NK-92 (cell line): Measurements from ENCODE around the gene RNF150.

Source experiments
- DNase-seq: peaks from one replicate; lab custom pipeline; 2025; ENCODE audit not compliant: unreplicated experiment; lab: John Stamatoyannopoulos, UW

RNF150 gene

DNA sequence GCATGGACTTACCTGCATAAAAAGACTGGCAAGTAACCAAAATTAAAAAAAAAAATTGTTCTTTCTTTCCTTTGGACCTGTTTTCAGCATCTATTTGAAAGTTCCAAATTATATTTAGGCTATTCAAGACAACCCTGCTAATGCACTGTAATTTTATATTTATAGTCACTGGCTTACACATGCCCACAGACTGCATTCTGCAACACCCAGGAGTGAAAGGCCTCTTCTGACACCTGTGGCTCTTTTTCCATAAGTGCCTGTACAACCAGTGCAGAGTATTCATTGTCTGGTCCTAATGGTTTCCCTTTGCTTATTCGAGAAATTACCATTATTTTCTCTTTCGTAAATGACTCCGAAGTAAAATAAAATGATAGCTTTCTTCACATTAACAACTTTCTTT, 143.3 kb downstream of the RNF150 start:
- no peak for DNase-seq

DNA sequence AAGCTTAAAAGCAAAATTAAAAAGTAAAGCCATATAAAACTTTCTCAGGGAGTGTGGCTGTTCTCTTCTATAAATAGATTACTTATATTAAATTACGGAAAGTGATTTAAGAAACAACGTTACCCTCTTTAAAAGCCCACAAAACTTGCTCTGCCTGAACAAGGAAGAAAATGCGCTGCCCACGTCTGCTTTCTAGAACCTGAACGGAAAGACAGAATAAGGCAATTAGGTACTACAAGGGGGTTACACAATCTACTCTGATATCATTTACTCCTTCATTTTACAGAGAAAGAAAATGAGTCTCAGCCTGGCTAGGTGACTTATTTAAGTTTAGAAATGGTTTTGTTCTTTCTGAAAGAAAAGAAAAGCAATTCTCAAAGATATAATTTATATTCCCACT, 147.2 kb downstream of the RNF150 start:
- no peak for DNase-seq

DNA sequence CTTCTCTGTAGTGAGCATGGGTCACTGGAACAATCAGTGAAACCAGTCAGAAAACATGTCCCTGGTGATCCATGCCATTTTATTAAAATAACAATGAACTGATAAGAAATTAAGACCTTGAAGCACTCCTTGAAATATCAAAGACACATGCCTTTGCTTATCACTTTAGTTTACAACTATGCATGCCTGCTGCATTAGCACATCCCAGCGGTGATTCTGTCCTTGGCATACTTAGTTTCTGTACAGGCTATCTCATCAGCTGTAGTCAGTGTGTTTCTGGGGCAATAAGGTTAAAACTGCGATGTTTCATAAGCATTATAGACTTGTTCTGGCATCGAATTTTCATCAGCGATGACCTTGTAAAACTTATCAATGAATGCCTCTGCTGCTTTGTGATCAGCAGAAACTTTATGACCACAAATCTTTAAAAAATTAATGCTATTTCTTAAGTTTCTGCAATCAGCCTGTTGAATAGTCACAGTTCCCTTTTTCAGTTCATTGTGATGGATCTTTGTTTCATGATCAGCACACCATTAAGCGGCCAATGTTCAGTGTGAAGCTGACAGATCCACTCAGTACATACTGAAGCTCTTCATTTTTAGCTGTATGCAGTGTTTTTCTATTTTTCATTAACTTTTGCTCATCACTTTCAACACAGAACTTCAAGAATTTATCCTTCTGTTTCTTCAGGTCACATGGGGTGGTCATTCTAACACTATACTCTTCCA, 150.5 kb downstream of the RNF150 start:
- DNase-seq = no peak

DNA sequence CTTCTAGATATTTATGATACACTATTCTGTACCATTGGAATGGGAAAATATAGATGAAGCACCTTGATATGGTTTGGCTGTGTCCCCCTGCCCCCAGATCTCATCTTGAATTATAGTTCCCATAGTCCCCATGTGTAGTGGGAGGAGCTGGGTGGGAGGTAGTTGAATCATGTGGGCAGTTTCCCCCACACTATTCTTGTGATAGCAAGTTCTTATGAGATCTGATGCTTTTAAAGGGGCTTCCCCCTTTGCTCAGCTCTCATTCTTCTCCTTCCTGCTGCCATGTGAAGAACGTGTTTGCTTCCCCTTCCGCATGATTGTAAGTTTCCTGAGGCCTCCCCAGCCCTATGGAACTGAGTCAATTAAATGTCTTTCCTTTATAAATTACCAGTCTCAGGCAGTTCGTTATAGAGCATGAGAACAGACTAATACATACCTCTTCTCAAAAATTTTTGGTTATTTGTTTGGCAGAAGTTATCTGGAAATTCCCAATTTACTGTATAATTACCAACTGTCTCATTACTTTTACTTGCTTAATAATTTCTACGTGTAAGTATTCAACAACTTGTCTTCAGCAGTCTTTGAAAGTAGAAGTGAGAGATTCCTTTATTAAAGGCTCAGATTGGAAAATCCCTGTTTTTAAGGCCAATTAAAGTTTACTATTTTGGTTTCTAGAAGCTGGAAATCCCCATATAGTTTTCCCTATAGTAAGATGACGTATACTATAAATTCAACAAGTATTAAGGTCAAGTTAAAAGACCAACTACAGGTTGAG, 152.7 kb downstream of the RNF150 start:
- no peak for DNase-seq

DNA sequence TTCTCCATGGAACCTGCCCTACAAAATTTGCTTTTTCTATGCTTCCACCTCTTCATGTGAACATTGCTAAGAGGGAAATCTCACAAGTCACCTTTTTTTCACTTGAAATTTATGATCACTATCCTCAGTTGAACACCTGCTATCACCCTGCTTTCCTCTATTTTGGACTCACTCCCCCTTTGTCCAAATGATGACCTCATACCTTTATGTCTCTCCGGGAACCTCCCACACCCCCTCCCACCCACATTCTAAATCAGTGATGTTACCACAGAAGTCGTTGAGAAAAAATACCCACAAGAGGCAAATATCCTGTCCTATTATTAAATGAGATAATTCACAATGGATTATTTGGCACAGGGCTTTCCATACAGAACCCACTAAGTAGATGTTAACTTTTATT, 156.5 kb downstream of the RNF150 start:
- no peak for DNase-seq

- DNase-seq = no peak
Measured at GRCh38 chr4:140971077-140971792, 162.0 kb downstream of the RNF150 start.

DNA sequence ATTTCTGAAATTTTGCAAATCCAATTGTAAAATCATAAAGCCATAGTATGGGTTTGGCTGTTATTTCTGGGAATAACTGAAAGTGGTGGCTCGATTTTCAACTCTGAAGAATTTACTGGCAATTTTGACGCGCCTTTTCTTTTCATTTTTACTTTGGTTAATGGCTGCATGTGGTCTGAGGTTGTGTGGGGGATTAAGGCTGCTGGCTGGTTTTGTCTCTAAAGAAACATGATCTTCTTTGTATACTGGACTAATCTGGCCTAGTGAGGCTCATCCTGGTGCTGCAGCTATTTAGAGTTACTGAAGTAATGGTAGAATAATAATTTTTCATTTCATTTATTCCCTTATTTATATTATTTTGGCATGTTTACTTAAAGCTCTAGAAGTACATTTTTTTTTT, 164.0 kb downstream of the RNF150 start:
- DNase-seq = no peak

- no peak for DNase-seq
Measured at GRCh38 chr4:140968371-140968770, 164.9 kb downstream of the RNF150 start.

DNA sequence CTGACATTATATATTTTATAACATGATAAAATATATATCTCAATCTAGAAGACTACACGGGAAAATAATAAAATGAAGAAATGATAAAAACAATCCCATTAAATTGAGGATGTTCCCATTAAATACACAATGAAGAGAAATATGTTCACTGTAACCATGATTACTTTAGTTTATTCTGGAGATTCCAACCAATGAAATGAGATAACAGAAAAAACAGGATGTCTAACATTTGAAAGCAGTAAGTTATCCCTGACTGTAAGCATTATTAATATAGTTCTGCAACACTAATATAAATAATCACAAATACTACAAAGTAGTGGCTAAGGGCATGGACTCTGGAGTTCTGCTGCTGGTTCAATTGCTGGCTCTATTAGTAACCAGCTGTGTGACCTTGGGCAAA, 169.4 kb downstream of the RNF150 start:
- DNase-seq = no peak

GRCh38 chr4:140955641-140956040, 177.6 kb downstream of the RNF150 start:
- no peak for DNase-seq

GRCh38 chr4:140952717-140953116, 180.6 kb downstream of the RNF150 start:
- DNase-seq = no peak

DNA sequence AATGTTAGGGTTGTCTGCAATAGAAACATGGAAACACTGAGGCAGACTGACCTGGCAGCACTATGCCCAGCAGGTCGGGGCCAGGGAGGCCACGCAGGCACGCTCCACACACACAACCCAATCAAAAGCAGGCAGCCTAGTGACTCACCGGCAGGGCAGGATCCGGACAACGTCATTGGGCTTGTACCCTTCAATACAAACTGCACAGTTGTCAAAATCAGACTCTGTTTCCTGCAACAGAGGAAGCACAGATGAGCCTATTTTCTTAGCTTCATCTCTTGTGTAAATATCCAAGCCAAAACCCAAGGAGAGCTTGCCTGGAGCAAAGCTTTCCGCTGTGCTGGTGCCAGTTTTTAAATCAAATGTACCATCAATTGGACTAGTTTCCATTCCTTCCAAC, 185.8 kb downstream of the RNF150 start:
- no peak for DNase-seq

GRCh38 chr4:140945106-140945505, 188.2 kb downstream of the RNF150 start:
- no peak for DNase-seq

DNA sequence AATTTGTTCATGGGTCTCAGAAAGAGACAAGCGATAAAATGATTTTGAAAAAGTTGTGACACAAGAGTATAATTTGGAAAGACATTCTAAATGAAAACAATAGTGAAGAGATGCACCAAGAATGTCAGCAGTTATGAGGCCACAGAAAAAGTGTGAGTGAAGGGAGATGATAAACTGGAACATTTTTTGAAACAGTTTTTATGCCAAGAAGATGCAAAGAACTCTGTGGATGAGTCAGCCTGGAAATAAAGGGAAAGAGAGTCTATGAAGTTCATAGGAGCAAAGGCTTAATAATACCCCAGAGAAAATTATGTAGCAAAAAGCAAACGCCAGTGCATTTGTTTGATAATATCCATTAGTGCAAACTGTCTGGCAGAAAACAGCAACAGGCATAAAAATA, 188.7 kb downstream of the RNF150 start:
- DNase-seq = no peak

GRCh38 chr4:140944199-140944515, 189.1 kb downstream of the RNF150 start:
- DNase-seq = no peak

GRCh38 chr4:140943486-140944198, 189.6 kb downstream of the RNF150 start:
- DNase-seq = no peak

DNA sequence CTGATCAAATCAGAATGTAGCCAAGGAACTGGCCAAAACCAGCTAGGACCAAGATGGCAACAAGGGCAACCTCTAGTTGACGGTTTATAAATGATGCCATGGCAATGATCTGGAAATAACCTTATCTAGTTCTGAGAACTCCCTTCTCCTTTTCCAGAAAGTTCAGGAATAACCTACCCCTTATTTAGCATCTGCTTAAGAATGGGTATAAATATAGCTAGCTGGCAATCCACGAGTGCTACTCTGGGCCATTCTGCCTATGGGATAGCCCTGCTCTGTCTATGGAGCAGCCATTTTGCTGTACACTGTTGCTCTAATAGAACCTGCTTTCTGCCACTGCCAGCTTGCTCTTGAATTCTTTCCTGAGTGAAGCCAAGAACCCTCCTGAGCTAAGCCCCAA, 192.7 kb downstream of the RNF150 start:
- DNase-seq = no peak

- no peak for DNase-seq
Measured at GRCh38 chr4:140937866-140938265, 195.4 kb downstream of the RNF150 start.

DNA sequence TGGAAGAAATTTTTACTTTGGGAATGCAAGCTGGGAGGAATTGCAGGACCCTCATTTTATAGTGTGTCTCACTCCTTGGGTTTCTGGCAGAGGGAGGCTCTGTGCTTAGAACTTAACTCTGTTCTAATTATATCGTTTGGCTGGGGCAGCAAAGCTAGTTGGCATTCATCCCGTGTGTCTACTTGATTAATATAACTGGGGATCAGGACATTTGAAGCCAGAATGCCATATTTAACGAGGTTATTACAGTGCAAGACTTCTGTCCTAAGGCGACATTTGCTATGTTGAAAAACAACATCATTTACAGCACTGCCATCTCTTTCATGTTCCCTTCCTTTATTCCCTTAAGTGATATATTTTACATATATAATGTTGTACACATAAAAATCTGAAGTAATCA, 198.0 kb downstream of the RNF150 start:
- no peak for DNase-seq

- DNase-seq = no peak
Measured at GRCh38 chr4:140932501-140933045, 200.7 kb downstream of the RNF150 start.

- no peak for DNase-seq
Measured at GRCh38 chr4:140931911-140932310, 201.4 kb downstream of the RNF150 start.
